RWPE1 (cell line): Measurements from ENCODE around the gene PDZD2.

Source experiments
- CTCF ChIA-PET: fragments of 350-600 bp; sonication (Branson Sonifier 250); formaldehyde crosslinking; extraction: SDS; loops from one replicate; lab custom pipeline; 2021; lab: Yijun Ruan, JAX
- POLR2A ChIA-PET: fragments of 400-600 bp; formaldehyde crosslinking; extraction: SDS; loops from one replicate; lab custom pipeline; 2020; ENCODE audit warnings: antibody characterized with exemption; ENCODE audit not compliant: low non-redundant PET; lab: Yijun Ruan, JAX
- DNase-seq: peaks from one replicate; pipeline ENCODE4 v3.0.0; 2012; ENCODE audit warnings: low spot score
- H3K27ac ChIP-seq: fragments of 450-650 bp; 2 replicates; pipeline ENCODE4 v1.5.1; 2017
- TF ChIP-seq, protein P1 (sequence below): fragments of 450-650 bp; conservative IDR thresholded peaks from 2 replicates; pipeline ENCODE4 v1.5.1; 2017; ENCODE audit warnings: low read depth, mild to moderate bottlenecking

PDZD2 gene

DNA sequence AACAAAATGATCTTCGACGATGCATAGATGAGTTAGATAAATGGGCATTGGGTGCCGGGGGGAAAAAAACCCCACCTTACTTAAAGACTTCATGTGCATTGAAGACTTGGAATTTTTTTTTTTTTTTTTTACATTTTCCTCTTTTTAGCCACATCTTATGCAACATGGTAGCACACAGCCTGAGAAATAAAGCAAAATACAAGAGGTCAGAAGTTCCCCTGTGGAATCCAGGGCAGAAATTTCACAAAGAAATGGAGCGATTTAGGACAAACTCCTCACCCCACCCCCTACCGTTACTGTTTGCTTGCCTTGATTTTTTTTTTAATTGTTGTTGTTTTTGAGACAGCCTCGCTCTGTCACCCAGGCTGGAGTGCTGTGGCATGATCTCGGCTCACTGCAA, 382.0 kb downstream of the PDZD2 start:
- CTCF ChIA-PET = no interaction called here
- H3K27ac ChIP-seq = no peak overlapping the region
- DNase-seq = no peak
- TF ChIP-seq, protein P1, sequence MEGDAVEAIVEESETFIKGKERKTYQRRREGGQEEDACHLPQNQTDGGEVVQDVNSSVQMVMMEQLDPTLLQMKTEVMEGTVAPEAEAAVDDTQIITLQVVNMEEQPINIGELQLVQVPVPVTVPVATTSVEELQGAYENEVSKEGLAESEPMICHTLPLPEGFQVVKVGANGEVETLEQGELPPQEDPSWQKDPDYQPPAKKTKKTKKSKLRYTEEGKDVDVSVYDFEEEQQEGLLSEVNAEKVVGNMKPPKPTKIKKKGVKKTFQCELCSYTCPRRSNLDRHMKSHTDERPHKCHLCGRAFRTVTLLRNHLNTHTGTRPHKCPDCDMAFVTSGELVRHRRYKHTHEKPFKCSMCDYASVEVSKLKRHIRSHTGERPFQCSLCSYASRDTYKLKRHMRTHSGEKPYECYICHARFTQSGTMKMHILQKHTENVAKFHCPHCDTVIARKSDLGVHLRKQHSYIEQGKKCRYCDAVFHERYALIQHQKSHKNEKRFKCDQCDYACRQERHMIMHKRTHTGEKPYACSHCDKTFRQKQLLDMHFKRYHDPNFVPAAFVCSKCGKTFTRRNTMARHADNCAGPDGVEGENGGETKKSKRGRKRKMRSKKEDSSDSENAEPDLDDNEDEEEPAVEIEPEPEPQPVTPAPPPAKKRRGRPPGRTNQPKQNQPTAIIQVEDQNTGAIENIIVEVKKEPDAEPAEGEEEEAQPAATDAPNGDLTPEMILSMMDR = no peak
- POLR2A ChIA-PET = no interaction called here

DNA sequence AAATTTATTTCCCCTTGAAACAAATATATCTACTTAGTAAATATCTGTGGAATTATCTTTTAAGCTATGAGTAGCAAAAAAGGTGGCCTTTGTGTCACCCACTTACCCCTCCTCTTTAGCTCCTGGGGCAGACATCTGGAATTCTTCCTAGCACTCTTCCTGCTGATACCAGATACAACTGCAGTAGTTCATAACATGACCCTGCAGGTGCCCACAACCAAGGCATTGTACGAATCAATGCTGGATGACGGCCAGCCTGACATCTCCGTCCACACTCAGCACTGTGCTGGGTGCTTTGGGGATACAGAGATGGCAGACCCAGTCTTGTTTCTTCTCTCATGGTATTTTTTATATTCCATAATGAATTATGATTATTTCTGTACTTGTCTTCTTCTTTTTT, 382.8 kb downstream of the PDZD2 start:
- no peak for DNase-seq
- H3K27ac ChIP-seq = no peak overlapping the region
- ChIA-PET POLR2A (no interaction called here), CTCF (interaction anchor here (0.6 kb wide), 1 partner anchor 39 kb away, joined by 3 read pairs; no protein-coding TSS in a partner anchor)
- TF ChIP-seq, protein P1 = no peak

DNA sequence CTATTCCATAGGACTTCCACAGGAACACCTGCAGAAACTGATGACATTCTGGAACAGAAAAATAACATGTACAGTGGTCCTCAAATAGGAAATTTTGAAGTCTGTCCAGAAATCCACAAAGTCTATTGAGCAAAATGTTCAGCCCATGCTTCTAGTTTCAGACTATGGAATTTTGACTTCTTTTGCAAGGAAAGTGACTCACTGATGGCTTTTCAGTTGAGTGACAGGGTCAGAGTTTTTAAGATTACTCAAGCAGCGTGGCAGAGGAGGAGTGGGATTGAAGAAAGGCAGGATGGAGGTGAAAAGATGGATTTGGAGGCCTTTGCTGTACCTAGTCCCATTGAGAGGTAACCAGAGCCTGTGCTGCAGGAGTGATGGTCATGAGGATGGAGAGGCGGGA, 383.7 kb downstream of the PDZD2 start:
- ChIA-PET CTCF (no interaction called here), POLR2A (no interaction called here)
- no peak overlapping the region for H3K27ac ChIP-seq
- no peak for DNase-seq
- TF ChIP-seq, protein P1 = no peak

DNA sequence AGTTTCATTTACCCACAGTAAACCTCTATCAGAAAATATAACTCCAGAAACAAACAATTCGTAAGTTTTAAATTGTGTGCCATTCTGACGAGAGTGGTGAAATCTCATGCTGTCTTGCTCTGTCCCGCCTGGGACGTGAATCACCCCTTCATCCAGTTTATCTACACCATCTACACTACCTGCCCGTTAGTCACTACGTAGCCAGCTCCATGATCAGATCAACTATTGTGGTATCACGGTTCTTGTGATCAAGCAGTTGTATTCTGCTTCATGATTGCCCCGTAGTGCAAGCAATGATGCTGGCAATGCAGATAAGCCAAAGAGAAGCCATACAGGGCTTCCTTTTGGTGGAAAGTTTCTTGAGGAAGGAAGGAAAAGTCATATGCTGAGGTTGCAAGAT, 384.9 kb downstream of the PDZD2 start:
- H3K27ac ChIP-seq = no peak overlapping the region
- POLR2A ChIA-PET = no interaction called here
- no peak for DNase-seq
- CTCF ChIA-PET = no interaction called here
- TF ChIP-seq, protein P1 = no peak

- ChIA-PET CTCF (no interaction called here), POLR2A (no interaction called here)
- TF ChIP-seq, protein P1 = no peak
Observed at GRCh38 chr5:32024751-32025150, 385.8 kb downstream of the PDZD2 start.

GRCh38 chr5:32027093-32027716, 388.3 kb downstream of the PDZD2 start:
- DNase-seq = no peak
- ChIA-PET CTCF (interaction anchor here (0.5 to 1.8 kb wide), 3 partner anchors 27 to 172 kb away, joined by 3 to 10 read pairs (median 4); no protein-coding TSS in a partner anchor), POLR2A (no interaction called here)
- TF ChIP-seq, protein P1 = no peak
- H3K27ac ChIP-seq = peak overlapping the region; percentile 94

More at GRCh38 chr5:32024751-32025150, 385.8 kb downstream of the PDZD2 start:
- no peak for DNase-seq
- 0 out of 2 replicates have a peak overlapping the region, but pooled peaks have one; percentile 2 for H3K27ac ChIP-seq
